HL-60 (cell line): ENCODE data around the gene S100B.

ENCODE experiments used
- DNase-seq, 2 experiments: peaks; one replicate each; pipeline ENCODE4 v3.0.0-alpha.2; 2010 to 2020; ENCODE audit warnings: low read depth in 1 of 2, low spot score in 1 of 2
- H3K27ac ChIP-seq: fragments of 250-450 bp; sonication (Bioruptor Pico); replicated peaks from 2 replicates; pipeline ENCODE4 v1.5.1; 2020; ENCODE audit warnings: mild to moderate bottlenecking, moderate library complexity
- H3K27me3 ChIP-seq: fragments of 250-450 bp; sonication (Bioruptor Pico); 2 replicates; pipeline ENCODE4 v1.5.1; 2021; ENCODE audit warnings: mild to moderate bottlenecking, moderate library complexity; ENCODE audit not compliant: insufficient read depth, poor library complexity, severe bottlenecking
- H3K4me3 ChIP-seq: replicated peaks from 2 replicates; pipeline ENCODE4 v1.5.1; 2011; ENCODE audit warnings: mild to moderate bottlenecking, control low read depth, low read length; ENCODE audit not compliant: insufficient read depth
- GABPA ChIP-seq: IDR thresholded peaks from 2 replicates; pipeline ENCODE4 v1.6.1; 2012; ENCODE audit warnings: low read depth
- POLR2AphosphoS5 ChIP-seq: IDR thresholded peaks from 2 replicates; pipeline ENCODE4 v1.6.1; 2012; ENCODE audit warnings: low read depth
- REST ChIP-seq: IDR thresholded peaks from 2 replicates; pipeline ENCODE4 v1.6.1; 2012; ENCODE audit warnings: low read depth; ENCODE audit not compliant: insufficient replicate concordance
- SPI1 ChIP-seq: IDR thresholded peaks from 2 replicates; pipeline ENCODE4 v1.6.1; 2012; ENCODE audit warnings: low read depth, mild to moderate bottlenecking, borderline replicate concordance
- TF ChIP-seq, protein P1 (sequence below): IDR thresholded peaks from one replicate; pipeline ENCODE4 v1.5.1; 2011; ENCODE audit warnings: low read length, control low read depth, inconsistent platforms; ENCODE audit not compliant: insufficient read depth

S100B gene

DNA sequence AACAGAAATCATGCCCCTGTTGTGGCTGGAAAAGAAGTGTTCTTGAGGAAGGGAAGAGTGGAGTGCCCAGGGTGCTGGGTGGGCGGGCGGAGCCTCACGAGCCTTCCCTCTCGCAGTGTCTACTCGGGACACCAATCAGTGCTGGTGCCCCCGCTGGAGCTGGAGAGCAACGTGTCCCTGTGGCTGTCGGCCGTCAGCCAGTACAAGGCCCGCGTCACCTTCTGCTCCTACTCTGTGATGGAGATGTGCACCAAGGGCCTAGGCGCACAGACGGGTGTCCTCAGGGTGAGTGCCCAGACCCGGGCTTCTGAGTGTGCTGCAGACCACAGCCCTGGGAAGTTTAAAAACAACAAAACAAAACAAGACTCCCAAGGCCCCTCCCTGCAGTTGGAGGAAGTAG is 47.4 kb downstream of the S100B start:
- no peaks in the 10 kb centered on the region for H3K27me3 ChIP-seq
- no peak overlapping the region for H3K4me3 ChIP-seq
- no peak for DNase-seq
- H3K27ac ChIP-seq, result no peak overlapping the region
- no peak for TF ChIP-seq GABPA
- TF ChIP-seq POLR2AphosphoS5, result no peak
- TF ChIP-seq, protein P1, sequence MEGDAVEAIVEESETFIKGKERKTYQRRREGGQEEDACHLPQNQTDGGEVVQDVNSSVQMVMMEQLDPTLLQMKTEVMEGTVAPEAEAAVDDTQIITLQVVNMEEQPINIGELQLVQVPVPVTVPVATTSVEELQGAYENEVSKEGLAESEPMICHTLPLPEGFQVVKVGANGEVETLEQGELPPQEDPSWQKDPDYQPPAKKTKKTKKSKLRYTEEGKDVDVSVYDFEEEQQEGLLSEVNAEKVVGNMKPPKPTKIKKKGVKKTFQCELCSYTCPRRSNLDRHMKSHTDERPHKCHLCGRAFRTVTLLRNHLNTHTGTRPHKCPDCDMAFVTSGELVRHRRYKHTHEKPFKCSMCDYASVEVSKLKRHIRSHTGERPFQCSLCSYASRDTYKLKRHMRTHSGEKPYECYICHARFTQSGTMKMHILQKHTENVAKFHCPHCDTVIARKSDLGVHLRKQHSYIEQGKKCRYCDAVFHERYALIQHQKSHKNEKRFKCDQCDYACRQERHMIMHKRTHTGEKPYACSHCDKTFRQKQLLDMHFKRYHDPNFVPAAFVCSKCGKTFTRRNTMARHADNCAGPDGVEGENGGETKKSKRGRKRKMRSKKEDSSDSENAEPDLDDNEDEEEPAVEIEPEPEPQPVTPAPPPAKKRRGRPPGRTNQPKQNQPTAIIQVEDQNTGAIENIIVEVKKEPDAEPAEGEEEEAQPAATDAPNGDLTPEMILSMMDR, result no peak
- TF ChIP-seq SPI1, result no peak
- no peak for TF ChIP-seq REST

GRCh38 chr21:46556802-46557201 is 48.1 kb downstream of the S100B start:
- no peak overlapping the region for H3K4me3 ChIP-seq
- no peak overlapping the region for H3K27ac ChIP-seq
- DNase-seq, result no peak
- TF ChIP-seq SPI1 (no peak), GABPA (no peak), POLR2AphosphoS5 (no peak), REST (no peak)
- TF ChIP-seq, protein P1, result no peak
- H3K27me3 ChIP-seq, result no peaks in the 10 kb centered on the region

DNA sequence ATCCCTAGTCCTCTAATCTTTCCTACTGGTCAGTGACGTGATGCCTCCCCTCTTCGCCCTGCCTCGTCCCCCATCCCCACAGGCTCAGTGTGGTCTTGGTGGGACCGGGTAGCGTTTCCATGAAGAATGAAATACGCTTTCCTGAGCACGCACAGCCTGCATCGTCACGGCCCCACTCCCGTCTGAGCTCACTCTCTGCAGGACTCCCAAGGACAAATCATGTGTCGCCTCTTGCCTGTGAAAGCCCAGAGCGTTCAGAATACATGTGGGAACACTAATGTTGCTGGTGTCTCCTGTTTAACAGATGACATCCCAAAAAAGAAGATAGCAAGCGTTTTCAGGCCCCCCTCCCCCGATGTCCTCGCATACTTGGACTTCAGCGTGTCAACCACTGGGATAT is 49.2 kb downstream of the S100B start:
- DNase-seq, result no peak
- Histone ChIP-seq H3K27ac (no peak overlapping the region), H3K27me3 (no peaks in the 10 kb centered on the region), H3K4me3 (no peak overlapping the region)
- no peak for TF ChIP-seq REST
- TF ChIP-seq POLR2AphosphoS5, result no peak
- TF ChIP-seq GABPA, result no peak
- TF ChIP-seq SPI1, result no peak
- TF ChIP-seq, protein P1, result no peak
